ENCODE results near the gene AAMP. TPM values are rescaled to one million over a fixed set of nuclear protein-coding genes. Genes with fewer than 3 reads are reported as not detected.
A peak's percentile ranks its signal among the peaks of the same experiment; 100 is the strongest.

AAMP gene
- total and polyA plus RNA-seq, 12 donors: 33.4 to 116 (median 57.5) TPM

- WGBS, 2 donors: 5 to 6% methylated on average over 60 to 63 of the region's 63 CpGs
- Histone ChIP-seq H3K27me3 (no peaks in the 10 kb centered on the region), H3K27ac (peak within 1 kb of the TSS; percentile 95 to 100 (median 98)), H3K4me1 (peaks cover 16 to 72% (median 48%) of the 10 kb centered on the region in 9 donors), H3K36me3 (no peaks in the 10 kb centered on the region), H3K4me3 (peak within 1 kb of the TSS; percentile 71 to 99 (median 92)), H3K9me3 (no peaks in the 10 kb centered on the region)
- DNase-seq: peak; percentile 74 to 85
- intact Hi-C loops (cut with DNase I): loop anchor here in 6 of 10 donors (1.0 to 10.0 kb wide), 8 partner anchors 22 to 272 kb away; partner anchors contain the start of genes CTDSP1 (in 4 of the 6), AAMP (in 1 of the 6), ARPC2 (in 1 of the 6) and CNOT9 (in 1 of the 6)
- TF ChIP-seq, protein P1, sequence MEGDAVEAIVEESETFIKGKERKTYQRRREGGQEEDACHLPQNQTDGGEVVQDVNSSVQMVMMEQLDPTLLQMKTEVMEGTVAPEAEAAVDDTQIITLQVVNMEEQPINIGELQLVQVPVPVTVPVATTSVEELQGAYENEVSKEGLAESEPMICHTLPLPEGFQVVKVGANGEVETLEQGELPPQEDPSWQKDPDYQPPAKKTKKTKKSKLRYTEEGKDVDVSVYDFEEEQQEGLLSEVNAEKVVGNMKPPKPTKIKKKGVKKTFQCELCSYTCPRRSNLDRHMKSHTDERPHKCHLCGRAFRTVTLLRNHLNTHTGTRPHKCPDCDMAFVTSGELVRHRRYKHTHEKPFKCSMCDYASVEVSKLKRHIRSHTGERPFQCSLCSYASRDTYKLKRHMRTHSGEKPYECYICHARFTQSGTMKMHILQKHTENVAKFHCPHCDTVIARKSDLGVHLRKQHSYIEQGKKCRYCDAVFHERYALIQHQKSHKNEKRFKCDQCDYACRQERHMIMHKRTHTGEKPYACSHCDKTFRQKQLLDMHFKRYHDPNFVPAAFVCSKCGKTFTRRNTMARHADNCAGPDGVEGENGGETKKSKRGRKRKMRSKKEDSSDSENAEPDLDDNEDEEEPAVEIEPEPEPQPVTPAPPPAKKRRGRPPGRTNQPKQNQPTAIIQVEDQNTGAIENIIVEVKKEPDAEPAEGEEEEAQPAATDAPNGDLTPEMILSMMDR (IDR thresholded peaks at IDR 0.05): peak; percentile 76 to 99 (median 96)
- ATAC-seq: peak; percentile 83 to 96 (median 88)
Observed at GRCh38 chr2:218292048-218293014, 22.4 kb upstream of the AAMP start, which contains the start of gene TMBIM1. TSS of gene TMBIM1 (minus strand) at chr2:218292503. CDS start at chr2:218282141, 10,362 bp downstream.

DNA sequence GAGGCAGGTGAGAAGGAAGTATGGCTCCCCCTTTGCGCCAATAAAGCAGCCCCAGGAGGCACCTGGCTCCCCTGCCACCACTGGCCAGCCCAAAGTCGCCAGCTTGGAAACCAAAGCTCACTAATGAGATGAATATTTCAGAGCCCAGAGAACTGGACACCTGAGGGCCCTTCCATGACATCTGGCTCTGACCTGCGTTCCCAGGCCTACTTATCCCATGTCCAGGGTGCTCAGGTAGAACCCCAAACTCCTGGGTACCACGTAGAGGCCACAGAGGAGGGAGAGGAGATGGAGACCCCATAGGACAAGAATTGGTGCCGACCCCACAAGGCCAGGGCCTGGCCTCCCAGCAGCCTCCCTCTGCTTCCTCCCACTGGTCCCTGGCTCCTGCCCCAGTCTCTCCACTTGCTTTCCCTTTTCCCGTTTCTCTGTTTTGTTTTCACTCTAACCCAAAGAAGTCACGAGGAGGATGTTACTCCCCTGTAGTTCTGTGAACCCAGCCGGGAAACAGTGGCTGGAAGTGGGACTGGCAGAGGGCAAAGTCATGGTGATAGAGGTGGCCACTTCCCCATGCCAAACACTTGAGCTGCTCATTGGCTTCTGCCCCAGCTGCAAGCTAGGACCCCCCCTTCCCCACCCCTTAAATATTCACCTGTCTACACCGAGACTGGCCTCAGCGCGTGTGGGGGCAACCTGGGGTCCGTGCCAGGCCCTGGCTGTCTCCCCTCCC lies 21.5 kb upstream of the AAMP start:
- H3K4me1 ChIP-seq: peaks cover 17 to 80% (median 55%) of the 10 kb centered on the region in 9 donors

DNA sequence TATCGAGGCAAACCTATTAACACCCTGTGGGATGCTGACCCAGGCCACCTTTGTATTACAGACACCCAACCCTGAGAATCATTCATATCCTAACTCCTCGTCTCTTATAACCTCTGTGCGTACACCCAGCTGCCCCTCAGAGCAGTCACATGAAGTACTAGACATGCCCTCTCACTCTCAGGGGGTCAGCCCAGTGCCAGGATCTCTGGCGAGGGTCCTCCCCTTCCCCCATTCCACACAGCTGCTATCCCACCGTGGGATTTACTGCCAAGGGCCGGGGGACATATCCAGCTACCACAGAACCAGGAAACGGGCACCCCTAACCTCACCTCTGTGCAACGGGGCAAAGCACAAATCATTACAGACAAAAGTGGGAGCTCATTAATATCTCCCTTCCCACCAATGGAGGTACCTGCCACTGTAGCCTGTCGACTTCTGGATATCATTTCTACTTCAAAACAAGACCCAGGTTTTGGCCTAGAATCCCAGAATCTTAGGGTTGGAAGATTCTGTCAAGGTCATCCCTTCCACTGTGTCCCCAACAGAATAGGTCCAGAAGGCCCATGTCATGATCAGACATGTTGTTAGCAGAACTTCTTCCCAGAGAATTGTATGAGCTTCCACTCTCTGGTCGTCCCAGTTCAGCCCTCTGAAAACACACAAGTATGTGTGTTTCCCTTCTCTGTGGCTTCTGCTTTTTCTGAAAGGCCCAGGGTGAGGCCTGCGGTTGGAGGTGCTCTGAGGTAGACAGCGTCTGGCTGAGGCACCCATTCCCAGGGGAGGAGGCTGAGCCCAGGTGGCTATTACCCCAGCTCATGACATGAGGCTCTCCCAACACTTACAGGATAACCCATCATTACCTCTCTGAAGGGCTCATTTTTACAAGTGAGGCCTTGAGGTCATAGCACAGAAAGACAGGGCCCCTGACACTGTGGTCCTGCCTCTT lies 20.7 kb upstream of the AAMP start:
- peak overlapping the region; percentile 95 to 100 (median 98) for H3K27ac ChIP-seq
- H3K27me3 ChIP-seq: no peaks in the 10 kb centered on the region
- ATAC-seq (no peak), DNase-seq (no peak)
- H3K4me1 ChIP-seq: peaks cover 26 to 89% (median 64%) of the 10 kb centered on the region in 9 donors
- H3K4me3 ChIP-seq: peak overlapping the region in 9 of 10 donors; percentile 71 to 99 (median 92)
- intact Hi-C loops (cut with DNase I): loop anchor here in 5 of 10 donors (5.0 to 10.0 kb wide), 5 partner anchors 104 to 274 kb away; partner anchors contain the start of genes CTDSP1 (in 4 of the 5), CNOT9 (in 1 of the 5) and USP37 (in 1 of the 5)
- no peaks in the 10 kb centered on the region for H3K36me3 ChIP-seq
- TF ChIP-seq, protein P1 (IDR thresholded peaks at IDR 0.05): no peak
- no peaks in the 10 kb centered on the region for H3K9me3 ChIP-seq
- WGBS, 2 donors: 51 to 57% methylated on average over 12 of the region's 12 CpGs

More for the DNA sequence above, 21.5 kb upstream of the AAMP start:
- Histone ChIP-seq H3K27me3 (no peaks in the 10 kb centered on the region), H3K27ac (peak overlapping the region; percentile 95 to 100 (median 98)), H3K36me3 (no peaks in the 10 kb centered on the region), H3K9me3 (no peaks in the 10 kb centered on the region), H3K4me3 (peak overlapping the region; percentile 71 to 99 (median 92))
- TF ChIP-seq, protein P1 (IDR thresholded peaks at IDR 0.05): no peak
- DNase-seq (peak in 1 of 2 donors; percentile 42), ATAC-seq (peak; percentile 3 to 22 (median 8))
- WGBS, 2 donors: 27 to 33% methylated on average over 12 of the region's 12 CpGs
- intact Hi-C loops (cut with DNase I): loop anchor here in 6 of 10 donors (1.0 to 10.0 kb wide), 8 partner anchors 21 to 273 kb away; partner anchors contain the start of genes CTDSP1 (in 4 of the 6), AAMP (in 1 of the 6), ARPC2 (in 1 of the 6) and CNOT9 (in 1 of the 6)

All from heart right ventricle (tissue), 16 donors.